Esophagus (tissue), 2 donors: ENCODE data around the gene WSB1. TPM values are rescaled to one million over a fixed set of nuclear protein-coding genes. Genes with fewer than 3 reads are reported as not detected.

Source experiments
- H3K27ac ChIP-seq, 2 donors: one replicate each; pipeline ENCODE4 v1.5.1; 2013; ENCODE audit warnings: low read depth in 2 of 2, mild to moderate bottlenecking in 2 of 2, inconsistent platforms in 1 of 2, low read length in 1 of 2, moderate library complexity in 1 of 2
- H3K27me3 ChIP-seq, 2 donors: one replicate each; pipeline ENCODE4 v1.6.1; 2013; ENCODE audit warnings: low read length in 2 of 2, control low read depth in 1 of 2, mild to moderate bottlenecking in 1 of 2; ENCODE audit not compliant: insufficient read depth in 2 of 2, control insufficient read depth in 1 of 2
- H3K36me3 ChIP-seq, 2 donors: one replicate each; pipeline ENCODE4 v1.6.1; 2013; ENCODE audit warnings: low read length in 1 of 2; ENCODE audit not compliant: control insufficient read depth in 2 of 2, insufficient read depth in 2 of 2
- H3K4me1 ChIP-seq, 2 donors: one replicate each; pipeline ENCODE4 v1.6.1; 2013; ENCODE audit warnings: low read length in 1 of 2; ENCODE audit not compliant: control insufficient read depth in 2 of 2, insufficient read depth in 2 of 2
- H3K4me3 ChIP-seq, 2 donors: one replicate each; pipeline ENCODE4 v1.5.1; 2013; ENCODE audit warnings: low read length in 2 of 2, mild to moderate bottlenecking in 2 of 2, low read depth in 1 of 2, moderate library complexity in 1 of 2
- H3K9me3 ChIP-seq, 2 donors: one replicate each; pipeline ENCODE4 v1.6.1; 2013; ENCODE audit warnings: mild to moderate bottlenecking in 2 of 2, low read depth in 1 of 2, low read length in 1 of 2, moderate library complexity in 1 of 2; ENCODE audit not compliant: control insufficient read depth in 2 of 2, insufficient read depth in 1 of 2
- WGBS, 2 donors: extraction: QIAGEN DNeasy Blood & Tissue Kit; methylation state at CpG; one replicate each; pipeline ENCODE4 v1.1.7; 2013; 5-methylcytosine and 5-hydroxymethylcytosine counted together
- polyA plus RNA-seq, 2 donors: library from polyadenylated mRNA; stranded (reverse); fragments of 200-250 nt; gene quantifications; one replicate each; pipeline ENCODE4 v1.2.3, GENCODE V29; 2013
- donor health status: healthy with polysubstance abuse.
- donor health status: Bipolar disorder and iron deficiency.

The WSB1 gene
- polyA plus RNA-seq, 2 donors, result 64.4 to 67.1 TPM

- no peak overlapping the region for H3K27ac ChIP-seq
- H3K4me3 ChIP-seq, result no peak overlapping the region
- no peaks in the 10 kb centered on the region for H3K27me3 ChIP-seq
- H3K9me3 ChIP-seq, result no peaks in the 10 kb centered on the region
- H3K4me1 ChIP-seq, result peaks cover 4 to 9% of the 10 kb centered on the region in 2 donors
- no peaks in the 10 kb centered on the region for H3K36me3 ChIP-seq
- 89 to 92% methylated on average over 2 of the region's 2 CpGs for WGBS, 2 donors
These were observed 57.8 kb downstream of the WSB1 start for GRCh38 chr17:27351759-27352158.

DNA sequence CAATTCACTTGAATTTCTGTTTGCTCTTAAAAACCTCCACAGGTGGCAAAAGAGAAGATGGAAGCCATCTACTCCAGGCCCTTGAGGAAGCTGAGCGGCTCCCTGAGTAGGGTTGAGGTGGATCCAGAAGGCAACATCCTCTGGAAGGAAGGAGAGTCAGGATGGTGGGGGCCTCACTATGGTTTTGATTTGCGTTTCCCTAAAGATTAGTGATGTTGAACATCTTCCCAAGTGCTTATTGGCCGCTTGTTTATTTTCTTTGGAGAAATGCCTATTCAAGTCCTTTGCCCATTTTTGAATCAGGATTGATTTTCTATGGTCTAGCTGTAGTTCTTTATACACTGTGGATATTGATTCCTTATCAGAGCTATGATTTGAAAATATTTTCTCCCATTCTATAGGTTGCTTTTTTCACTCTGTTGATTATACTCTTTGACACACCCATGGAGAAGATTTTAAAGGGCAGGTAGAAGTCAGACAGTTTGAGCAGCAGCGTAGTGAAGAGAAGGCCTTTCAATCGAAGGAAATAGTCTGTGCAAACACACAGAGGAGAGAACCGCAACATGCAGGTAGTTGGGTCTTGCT, 58.6 kb downstream of the WSB1 start:
- WGBS, 2 donors, result 57 to 66% methylated on average over 6 of the region's 6 CpGs
- Histone ChIP-seq H3K27ac (peak overlapping the region; percentile 84 to 97), H3K9me3 (no peaks in the 10 kb centered on the region), H3K36me3 (no peaks in the 10 kb centered on the region), H3K27me3 (no peaks in the 10 kb centered on the region), H3K4me3 (peak overlapping the region in 1 of 2 donors; percentile 57), H3K4me1 (peaks cover 4 to 9% of the 10 kb centered on the region in 2 donors)

GRCh38 chr17:27353033-27353460, 59.1 kb downstream of the WSB1 start:
- H3K4me1 ChIP-seq, result peaks cover 4 to 9% of the 10 kb centered on the region in 2 donors
- H3K36me3 ChIP-seq, result no peaks in the 10 kb centered on the region
- H3K27me3 ChIP-seq, result no peaks in the 10 kb centered on the region
- 44 to 49% methylated on average over 11 of the region's 11 CpGs for WGBS, 2 donors
- H3K27ac ChIP-seq, result peak overlapping the region; percentile 84 to 97
- no peaks in the 10 kb centered on the region for H3K9me3 ChIP-seq
- peak overlapping the region; percentile 57 to 63 for H3K4me3 ChIP-seq

DNA sequence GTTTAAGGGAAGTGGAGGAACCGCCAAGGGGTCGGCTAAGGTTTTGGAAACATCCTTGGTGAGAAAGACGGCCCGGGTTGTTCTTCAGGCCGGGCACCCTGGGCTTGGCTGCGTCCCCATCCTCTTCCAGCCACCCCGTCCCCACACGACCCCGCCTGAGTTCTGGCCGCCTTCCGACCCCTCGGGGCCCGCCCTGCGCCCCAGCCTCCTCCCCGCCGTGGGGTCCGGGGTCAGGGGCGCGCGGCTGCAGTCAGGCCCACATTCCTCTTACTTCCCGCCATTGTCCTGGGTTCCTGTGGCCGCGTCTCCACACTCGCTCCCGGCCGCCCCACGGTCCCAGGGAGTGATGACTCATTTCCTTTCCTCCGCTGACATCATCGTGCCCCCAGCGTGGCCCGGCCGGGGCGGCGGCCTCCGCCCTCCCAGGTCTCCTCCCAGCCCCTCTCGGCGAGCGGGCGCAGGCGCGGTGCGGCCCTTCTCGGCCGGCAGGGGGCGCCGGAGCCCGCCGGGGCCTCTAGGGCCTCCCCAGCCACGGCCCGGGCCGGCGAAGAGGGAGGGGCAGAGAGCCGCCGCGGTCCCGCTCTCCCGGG, 59.6 kb downstream of the WSB1 start:
- peak overlapping the region; percentile 57 to 63 for H3K4me3 ChIP-seq
- H3K27ac ChIP-seq, result peak overlapping the region; percentile 84 to 97
- H3K27me3 ChIP-seq, result no peaks in the 10 kb centered on the region
- no peaks in the 10 kb centered on the region for H3K36me3 ChIP-seq
- WGBS, 2 donors, result 0 to 1% methylated on average over 40 to 57 of the region's 57 CpGs
- no peaks in the 10 kb centered on the region for H3K9me3 ChIP-seq
- H3K4me1 ChIP-seq, result peaks cover 4 to 9% of the 10 kb centered on the region in 2 donors

- WGBS, 2 donors, result 17 to 21% methylated on average over 19 of the region's 19 CpGs
- Histone ChIP-seq H3K4me1 (peaks cover 4 to 9% of the 10 kb centered on the region in 2 donors), H3K9me3 (no peaks in the 10 kb centered on the region), H3K36me3 (no peaks in the 10 kb centered on the region), H3K4me3 (peak overlapping the region; percentile 33 to 57), H3K27me3 (no peaks in the 10 kb centered on the region), H3K27ac (peak overlapping the region; percentile 68 to 95)
These were observed 60.2 kb downstream of the WSB1 start for GRCh38 chr17:27354051-27354490.

- Histone ChIP-seq H3K4me1 (peaks cover 4 to 8% of the 10 kb centered on the region in 2 donors), H3K36me3 (no peaks in the 10 kb centered on the region), H3K27ac (peak overlapping the region; percentile 68 to 95), H3K9me3 (no peaks in the 10 kb centered on the region), H3K4me3 (no peak overlapping the region), H3K27me3 (no peaks in the 10 kb centered on the region)
- 64 to 65% methylated on average over 8 of the region's 8 CpGs for WGBS, 2 donors
These were observed 60.7 kb downstream of the WSB1 start for GRCh38 chr17:27354491-27355081.

DNA sequence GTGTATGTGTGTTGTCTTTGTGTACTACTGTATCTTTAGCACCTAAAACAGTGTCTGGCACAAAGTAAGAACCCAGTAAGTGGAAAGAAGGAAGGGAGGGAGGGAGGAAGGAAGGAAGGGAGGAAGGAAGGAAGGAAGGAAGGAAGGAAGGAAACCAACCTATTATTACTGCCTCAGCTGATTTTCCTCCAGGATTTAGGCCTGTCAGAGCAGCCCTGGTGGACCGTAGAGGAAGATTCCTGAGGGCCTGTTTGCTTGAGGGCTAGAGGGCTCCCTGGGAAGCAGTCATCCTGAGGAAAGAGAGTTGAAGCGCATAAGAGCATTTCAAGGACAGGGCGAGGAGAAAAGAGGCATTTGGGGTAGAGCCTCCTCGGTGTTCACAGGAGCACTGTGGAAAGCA, 61.5 kb downstream of the WSB1 start:
- Histone ChIP-seq H3K27ac (no peak overlapping the region), H3K4me1 (peaks cover 4 to 6% of the 10 kb centered on the region in 2 donors), H3K27me3 (no peaks in the 10 kb centered on the region), H3K4me3 (no peak overlapping the region), H3K9me3 (no peaks in the 10 kb centered on the region), H3K36me3 (no peaks in the 10 kb centered on the region)
- WGBS, 2 donors, result 84 to 92% methylated on average over 4 of the region's 4 CpGs

DNA sequence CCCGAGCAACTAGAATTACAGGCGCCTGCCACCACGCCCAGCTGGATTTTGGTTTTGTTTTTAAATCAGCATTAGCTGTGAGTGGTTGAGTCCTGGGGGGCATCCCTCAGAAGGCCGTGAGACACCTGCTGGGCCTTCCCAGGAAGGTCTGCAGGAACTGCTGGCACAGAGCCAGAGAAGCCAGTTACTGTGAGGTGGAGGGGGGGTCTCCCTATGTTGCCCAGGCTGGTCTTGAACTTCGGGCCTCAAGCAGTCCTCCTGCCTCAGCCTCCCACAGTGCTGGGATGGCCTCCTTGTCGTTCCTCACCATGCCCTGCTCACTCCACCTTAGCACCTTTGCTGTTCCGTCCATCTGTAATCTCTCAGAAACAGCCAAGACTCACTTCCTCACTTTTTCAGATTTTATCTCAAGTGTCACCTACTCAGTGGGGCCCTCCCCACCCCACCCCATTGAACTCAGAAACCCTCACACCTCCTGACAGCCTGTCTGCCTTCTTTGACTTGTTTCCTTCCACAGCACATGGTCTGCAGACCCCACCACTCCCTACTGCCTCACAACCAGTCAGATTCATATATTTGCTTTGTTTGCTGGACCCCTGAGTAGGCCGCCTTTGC, 62.3 kb downstream of the WSB1 start:
- Histone ChIP-seq H3K9me3 (no peaks in the 10 kb centered on the region), H3K27me3 (no peaks in the 10 kb centered on the region), H3K4me1 (peaks cover 4 to 6% of the 10 kb centered on the region in 2 donors), H3K36me3 (no peaks in the 10 kb centered on the region), H3K4me3 (no peak overlapping the region), H3K27ac (no peak overlapping the region)
- WGBS, 2 donors, result 84 to 86% methylated on average over 8 of the region's 8 CpGs

DNA sequence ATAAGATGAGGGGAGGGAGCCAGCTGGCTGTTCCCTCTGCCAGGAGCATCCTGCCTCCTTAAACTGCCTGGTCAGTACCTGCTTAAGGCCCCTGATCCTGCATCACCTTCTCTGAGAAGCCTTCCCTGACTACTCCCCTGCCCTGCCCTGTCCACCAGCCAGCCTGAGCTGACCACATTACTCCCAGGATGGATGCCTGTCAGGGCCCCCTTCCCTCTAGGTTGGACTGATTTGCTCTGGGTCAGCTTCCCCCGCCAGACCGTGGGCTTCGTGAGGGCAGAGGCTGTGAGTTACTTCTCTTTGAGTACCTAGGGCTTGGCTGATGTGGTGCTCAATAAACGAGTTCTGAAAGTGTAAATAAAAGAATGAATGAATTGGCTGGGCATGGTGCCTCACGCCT, 63.3 kb downstream of the WSB1 start:
- WGBS, 2 donors, result 86 to 88% methylated on average over 5 of the region's 5 CpGs
- no peak overlapping the region for H3K4me3 ChIP-seq
- H3K27me3 ChIP-seq, result no peaks in the 10 kb centered on the region
- H3K36me3 ChIP-seq, result no peaks in the 10 kb centered on the region
- H3K9me3 ChIP-seq, result no peaks in the 10 kb centered on the region
- H3K4me1 ChIP-seq, result peaks cover 4 to 6% of the 10 kb centered on the region in 2 donors
- no peak overlapping the region for H3K27ac ChIP-seq
